ENCODE measurements around the gene RBM23.
"Not testable (repeated sequence)": the region's sequence is repeated elsewhere in the genome, so short reads cannot be mapped to it uniquely, and the experiment has no call there.

RBM23 gene

DNA sequence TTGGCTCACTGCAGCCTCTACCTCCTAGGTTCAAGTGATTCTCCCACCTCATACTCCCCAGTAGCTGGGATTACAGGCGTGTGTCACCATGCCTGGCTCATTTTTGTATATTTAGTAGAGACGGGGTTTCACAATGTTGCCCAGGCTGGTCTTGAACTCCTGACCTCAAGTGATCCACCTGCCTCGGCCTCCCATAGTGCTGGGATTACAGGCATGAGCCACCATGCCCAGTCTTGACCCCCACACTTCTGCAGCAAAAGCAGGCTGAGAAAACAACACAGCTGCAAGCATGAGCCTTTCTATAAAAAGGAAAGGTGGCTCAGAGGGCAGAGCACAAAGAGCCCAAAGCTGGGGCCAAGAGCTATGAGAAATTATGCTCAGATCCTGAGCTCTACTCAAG is 58.6 kb downstream of the RBM23 start:
- DNase-seq = not testable (repeated sequence)

DNA sequence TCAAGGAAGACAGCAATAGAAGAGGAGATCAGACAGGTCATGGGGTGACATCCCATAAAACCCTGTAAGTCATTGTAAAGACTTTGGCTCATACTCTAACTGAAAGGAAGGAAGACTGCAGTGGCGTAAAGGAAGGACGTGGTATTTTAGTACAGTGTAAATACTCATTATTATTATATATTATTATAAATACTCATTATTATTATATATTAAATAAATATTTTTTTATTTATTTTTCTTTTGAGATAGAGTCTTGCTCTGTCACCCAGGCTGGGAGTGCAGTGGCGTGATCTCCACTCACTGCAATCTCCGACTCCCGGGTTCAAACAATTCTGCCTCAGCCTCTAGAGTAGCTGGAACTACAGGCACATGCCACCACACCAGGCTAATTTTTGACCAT is 62.5 kb downstream of the RBM23 start:
- DNase-seq = no peak

DNA sequence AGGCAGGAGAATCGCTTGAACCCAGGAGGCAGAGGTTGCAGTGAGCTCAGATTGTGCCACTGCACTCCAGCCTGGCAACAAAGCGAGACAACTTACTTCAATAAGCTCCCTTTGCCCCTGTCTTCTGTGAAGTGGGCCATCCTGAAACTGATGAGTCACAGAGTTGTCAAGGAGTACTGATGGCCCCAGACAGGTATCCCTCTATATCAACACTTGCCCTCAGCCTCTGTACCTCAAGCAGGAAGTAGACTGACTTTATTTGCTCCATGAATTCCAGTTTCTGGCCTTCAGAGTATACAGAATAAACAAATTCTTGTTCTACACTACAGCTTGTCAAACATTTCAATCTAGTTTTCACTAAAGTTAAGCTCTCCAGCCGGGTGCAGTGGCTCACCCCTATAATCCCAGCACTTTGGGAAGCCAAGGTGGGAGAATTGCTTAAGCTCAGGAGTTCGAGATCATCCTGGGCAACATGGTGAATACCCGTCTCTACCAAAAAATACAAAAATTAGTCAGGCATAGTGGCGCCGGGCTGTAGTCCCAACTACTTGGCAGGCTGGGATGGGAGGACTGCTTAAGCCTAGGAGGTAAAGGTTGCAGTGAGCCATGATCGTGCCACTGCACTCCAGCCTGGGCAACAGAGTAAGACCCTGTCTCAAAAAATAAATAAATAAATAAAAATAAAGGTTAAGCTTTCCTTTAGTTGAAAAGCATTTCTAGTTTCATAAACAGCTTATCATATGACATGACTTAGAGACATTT is 63.8 kb downstream of the RBM23 start:
- DNase-seq = no peak

DNA sequence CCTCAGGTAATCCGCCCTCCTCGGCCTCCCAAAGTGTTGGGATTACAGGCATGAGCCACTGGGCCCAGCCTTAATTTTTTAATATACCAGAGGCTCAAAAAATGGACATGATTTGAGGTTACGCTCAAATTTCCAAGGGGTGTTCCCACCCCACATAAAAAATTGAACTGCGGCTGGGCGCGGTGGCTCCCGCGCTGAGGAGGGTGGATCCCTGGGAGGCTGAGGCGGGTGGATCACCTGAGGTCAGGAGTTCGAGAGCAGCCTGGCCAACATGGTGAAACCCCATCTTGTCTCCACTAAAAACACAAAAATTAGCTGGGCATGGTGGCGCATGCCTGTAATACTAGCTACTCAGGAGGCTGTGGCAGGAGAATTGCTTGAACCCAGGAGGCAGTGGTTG is 64.7 kb downstream of the RBM23 start:
- not testable (repeated sequence) for DNase-seq

DNA sequence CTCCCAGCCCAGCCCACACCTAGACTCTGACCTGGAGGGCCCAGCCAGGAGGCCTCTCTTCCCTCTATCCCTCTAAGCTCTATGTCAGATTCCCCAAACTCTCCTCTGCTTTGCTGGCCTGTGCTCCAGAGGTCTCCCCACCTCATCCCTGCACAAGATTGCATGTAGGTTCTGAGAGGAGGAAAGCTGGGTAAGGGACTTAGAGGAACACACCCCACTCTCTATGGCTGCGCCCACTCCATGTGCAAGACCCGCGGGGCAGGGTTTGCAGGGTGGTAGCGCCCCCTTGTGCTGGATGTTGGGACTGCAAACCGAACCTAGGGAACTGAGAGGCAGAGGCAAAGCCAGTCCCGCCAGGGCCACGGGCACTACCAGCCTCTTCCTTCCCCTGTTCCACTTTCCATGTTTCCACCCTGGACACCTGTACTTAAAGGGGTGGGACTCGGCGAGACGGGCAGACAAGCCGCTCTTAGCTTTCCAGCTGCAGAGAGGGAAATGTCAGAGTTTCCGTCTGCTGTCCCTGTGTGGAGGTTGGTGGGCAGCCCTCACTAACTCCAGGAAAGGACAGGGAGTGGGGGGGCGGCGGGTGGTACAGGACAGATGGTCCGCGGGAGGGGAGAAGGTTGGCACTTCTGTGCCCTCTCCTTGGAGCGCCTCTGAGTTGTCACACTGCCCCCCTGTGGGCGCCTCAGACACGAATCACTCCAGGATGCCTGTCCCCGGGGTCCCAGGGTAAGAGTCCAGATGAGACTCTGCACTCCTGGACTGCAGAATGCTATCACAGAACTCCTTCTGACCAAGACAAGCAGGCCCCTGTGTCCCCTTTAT is 65.8 kb downstream of the RBM23 start:
- peak; percentile 78 for DNase-seq

DNA sequence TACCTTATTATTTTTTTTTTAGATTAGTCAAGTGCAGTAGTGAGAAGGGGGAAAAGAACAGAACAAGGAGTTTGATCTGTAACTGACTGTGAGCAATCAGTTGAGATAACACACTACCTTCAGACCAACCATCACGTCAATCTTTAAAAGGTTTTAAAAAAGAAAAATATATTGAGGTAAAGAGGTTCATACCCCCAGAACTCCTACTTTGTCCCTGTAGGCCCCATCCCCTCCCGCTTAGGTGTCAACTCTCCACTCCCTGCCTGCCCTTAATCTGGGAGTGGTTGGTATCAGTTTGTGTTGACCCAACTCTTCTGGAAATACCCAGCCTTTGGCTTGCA is 66.4 kb downstream of the RBM23 start:
- DNase-seq = no peak

DNA sequence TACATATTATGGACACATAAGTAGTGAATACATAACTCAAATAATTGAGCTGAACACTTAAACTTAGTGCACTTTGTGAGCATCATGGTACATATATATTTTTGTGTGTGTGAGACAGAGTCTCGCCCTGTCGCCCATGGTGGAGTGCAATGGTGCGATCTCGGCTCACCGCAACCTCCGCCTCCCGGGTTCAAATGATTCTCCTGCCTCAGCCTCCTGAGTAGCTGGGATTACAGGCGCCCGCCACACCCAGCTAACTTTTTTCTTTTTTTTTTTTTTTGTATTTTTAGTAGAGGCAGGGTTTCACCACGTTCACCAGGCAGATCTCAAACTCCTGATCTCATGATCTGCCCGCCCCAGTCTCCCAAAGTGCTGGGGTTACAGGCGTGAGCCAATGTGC is 66.8 kb downstream of the RBM23 start:
- not testable (repeated sequence) for DNase-seq

DNA sequence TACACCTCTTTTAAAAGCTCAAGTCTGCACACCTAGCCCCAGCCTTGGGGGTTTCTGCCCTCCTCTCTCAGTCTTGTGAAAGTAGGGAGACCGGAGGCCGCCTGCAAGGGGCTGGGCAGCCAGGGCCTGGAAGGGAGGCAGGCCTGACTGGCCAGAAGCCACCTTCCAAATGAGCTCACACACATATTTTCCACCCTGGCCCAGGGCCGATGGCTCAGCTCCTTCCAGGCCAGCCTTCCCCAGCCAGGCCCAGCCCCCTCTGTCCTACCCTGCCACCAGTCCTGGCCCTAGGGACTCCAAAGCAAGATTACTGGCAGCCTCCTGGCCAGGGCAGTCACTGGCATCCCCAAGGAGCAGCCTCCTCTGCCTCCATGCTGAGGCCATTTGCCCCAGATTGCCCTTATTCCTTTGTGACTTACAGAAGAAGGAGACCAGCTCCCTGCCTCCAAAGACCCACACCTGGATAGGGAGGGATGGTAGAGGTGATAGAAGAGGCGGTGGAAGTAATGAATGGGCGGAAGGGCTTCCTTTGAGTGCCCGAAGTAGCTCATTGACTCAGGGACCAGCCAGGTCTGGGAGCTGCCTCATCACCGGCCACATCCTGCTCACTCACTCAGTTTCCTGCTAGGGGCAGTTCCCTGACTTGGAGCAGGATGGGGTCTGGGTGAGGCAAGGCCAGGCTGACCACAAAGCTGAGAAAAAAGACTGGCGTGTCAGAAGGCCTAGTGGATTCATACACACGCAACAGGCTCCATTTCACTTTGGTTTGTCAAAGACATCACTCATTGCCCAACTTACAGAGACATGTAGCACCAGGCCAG is 67.8 kb downstream of the RBM23 start:
- peak; percentile 96 for DNase-seq

DNA sequence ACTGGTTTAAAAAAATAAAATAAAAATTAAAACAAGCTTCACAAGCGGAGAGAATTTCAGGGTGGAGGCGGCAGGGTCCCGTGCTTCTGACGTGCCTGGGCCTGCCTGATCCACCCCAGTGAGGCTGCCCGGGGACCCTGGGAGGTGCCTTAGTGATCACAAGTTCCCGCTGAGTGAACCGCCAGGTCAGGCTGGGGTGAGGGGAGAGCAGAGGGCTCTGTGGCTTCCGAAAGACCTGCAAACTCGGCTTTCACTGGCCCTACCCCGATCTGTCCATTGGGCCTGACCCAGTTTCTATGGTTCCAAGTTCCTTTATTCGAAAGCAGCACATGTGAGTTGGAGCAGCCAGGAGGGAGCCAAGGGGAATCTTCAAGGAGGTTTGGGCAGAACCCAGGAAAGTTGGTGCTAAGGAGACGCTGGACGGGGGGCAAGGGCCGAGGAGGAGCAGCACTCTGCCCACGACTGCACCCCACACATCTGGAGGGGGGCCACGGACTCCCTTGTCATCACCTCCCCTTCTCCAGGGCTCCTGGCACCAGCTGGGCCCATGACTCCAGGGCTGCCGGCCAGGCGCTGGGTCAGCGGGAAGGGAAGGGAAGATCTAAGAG is 69.6 kb downstream of the RBM23 start:
- DNase-seq = no peak

DNA sequence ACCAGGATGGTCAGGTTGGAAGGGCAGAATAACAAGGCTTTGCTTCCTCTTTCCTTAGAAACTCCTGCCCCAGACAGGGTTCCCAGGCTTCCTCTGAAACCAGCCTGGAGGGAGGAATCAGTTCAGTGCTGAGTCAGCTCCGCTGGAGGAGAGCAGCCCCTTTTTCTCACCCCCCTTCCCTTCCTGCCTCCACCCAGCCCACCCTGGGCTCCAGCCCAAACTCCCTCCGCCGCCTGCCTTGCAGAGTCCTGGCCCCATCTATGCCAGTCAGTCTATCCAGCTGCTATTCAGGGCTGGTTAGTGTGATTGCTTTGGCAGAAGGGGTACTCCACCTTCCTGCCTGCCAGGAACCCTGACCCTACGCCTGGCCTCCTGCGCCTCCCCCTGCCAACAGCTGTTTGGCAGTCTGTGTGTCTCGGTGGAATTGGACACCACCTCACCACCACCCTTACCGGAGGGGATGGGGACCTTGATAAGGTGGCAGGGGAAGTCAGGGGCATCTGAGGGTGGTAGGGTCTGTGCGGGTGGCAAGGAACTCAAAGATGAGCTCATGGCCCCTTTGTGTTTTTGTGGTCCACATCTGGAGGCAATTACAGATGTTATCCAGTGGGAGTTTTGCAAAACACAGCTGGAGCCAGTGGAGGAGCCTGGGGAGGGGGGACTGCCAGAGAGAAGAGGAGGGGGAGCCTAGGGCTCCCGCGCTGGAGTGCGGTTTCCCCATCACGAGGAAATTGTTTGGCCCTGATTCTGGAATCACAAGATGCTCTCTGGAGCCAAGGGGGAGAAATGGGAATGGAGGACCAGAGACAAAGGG is 70.4 kb downstream of the RBM23 start:
- DNase-seq = no peak

DNA sequence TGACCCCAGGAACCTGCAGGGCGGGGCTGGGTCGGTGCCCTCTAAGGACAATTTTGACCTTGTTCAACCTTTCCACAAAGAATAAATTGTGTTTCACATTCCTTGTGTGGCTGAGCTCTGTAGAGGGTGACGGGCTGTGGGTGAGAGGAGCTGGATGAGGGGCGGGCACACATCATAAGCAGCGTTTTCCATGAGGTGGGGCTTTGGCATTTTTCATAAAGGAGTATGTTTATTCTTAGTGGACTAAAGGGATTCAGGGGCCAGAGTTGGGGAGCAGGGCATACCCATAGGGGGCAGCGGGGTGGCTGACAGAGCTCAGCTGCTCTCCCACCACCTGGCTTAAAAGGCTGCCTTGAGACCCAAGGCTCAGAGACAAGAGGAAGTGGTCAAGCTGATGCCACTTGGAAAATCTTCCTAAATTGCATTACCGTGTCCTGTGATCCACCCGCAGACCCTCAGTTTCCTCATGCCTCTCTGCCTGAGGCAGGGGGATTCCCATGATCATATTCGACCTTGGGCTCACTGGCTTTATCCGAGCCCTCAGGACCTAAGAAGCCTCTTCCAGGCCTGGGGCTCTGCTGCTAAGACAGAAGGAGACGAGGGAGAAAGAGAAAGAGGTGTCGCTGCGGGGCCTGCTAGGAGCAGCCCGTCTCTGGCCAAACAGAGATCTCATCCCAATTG is 71.1 kb downstream of the RBM23 start:
- peak; percentile 33 for DNase-seq

DNA sequence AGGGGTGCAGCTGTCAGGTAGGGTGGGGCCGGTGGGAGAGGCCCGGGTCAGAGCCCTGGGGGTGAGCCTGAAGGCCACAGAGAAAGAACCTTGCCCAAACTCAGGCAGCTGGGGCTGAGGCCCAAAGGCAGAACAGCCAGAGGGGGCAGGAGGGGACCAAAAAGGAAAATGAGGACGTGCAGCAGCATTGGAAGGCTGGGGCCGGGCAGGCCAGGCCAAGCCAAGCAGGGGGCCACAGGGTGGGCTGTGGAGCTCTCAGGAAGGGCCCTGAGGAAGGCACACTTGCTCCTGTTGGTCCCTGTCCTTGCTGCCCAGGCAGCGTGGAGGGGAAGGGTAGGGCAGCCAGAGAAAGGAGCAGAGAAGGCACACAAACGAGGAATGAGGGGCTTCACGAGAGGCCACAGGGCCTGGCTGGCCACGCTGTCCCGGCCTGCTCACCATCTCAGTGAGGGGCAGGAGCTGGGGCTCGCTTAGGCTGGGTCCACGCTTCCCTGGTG is 72.1 kb downstream of the RBM23 start:
- no peak for DNase-seq

DNA sequence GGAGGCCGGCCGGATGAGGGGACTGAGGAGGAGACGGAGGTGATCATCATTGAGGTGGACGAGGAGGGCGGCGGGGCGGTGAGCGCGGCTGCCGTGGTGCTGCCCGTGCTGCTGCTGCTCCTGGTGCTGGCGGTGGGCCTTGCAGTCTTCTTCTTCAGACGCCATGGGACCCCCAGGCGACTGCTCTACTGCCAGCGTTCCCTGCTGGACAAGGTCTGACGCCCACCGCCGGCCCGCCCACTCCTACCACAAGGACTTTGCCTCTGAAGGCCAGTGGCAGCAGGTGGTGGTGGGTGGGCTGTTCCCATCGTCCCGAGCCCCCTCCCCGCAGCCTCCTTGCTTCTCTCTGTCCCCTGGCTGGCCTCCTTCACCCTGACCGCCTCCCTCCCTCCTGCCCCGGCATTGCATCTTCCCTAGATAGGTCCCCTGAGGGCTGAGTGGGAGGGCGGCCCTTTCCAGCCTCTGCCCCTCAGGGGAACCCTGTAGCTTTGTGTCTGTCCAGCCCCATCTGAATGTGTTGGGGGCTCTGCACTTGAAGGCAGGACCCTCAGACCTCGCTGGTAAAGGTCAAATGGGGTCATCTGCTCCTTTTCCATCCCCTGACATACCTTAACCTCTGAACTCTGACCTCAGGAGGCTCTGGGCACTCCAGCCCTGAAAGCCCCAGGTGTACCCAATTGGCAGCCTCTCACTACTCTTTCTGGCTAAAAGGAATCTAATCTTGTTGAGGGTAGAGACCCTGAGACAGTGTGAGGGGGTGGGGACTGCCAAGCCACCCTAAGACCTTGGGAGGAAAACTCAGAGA is 72.9 kb downstream of the RBM23 start:
- no peak for DNase-seq

DNA sequence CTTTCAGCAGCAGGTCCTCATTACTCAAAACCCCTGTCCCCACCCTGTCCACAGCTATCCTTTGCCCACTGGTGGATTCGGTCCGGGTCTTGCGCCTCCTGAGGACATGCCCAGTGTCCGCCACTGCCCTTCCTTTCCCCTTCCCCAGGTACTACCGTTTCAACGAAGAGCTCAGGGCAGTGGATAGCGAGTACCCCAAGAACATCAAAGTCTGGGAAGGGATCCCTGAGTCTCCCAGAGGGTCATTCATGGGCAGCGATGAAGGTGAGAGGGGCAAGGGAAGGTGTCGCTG is 73.9 kb downstream of the RBM23 start:
- no peak for DNase-seq

DNA sequence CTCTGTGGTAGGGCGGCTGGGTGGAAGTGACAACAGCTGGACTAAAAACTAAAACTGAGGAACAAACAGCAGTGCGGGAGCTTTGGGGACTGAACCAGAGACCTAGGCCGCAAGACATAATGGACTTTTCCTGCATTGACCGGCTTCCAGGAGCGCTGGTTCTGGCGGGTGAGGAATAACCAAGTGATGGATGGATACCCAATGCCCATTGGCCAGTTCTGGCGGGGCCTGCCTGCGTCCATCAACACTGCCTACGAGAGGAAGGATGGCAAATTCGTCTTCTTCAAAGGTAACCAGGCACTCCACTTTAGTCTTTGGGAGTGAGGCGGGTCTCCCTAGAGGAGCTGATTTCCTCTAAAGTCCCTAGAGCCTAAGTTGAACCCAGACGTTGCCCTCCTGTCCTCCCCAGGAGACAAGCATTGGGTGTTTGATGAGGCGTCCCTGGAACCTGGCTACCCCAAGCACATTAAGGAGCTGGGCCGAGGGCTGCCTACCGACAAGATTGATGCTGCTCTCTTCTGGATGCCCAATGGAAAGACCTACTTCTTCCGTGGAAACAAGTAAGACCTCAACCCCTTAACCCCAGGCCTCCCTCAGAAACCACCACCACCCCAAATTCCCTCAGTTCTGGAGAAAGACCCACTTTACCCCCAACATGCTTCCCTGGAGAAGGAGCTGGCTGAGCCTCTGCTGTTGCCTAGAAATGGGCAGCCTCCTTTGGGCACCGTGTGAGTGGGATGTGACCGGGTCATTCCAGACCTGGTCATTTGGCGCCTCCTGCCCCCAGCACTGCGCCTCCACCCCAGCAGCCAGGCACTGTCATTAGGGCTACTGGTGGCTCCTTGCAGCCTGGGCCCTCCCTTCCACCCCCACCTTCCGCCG is 74.5 kb downstream of the RBM23 start:
- DNase-seq = no peak

All from MV-4-11 (cell line).